Right ventricle myocardium superior (tissue), 1 donor: ENCODE measurements around the gene SPIRE2. TPM values are rescaled to one million over a fixed set of nuclear protein-coding genes. Genes with fewer than 3 reads are reported as not detected.
"Not testable (repeated sequence)": the region's sequence is repeated elsewhere in the genome, so short reads cannot be mapped to it uniquely, and the experiment has no call there.

Experiments used
- ATAC-seq: fragments of 200-7000 bp; cut with Tn5 transposase; one replicate; pipeline ENCODE4 v1.9.1; 2020; ENCODE audit warnings: mild to moderate bottlenecking; ENCODE audit not compliant: poor library complexity
- DNase-seq: peaks from one replicate; pipeline ENCODE4 v3.0.0-alpha.2; 2020
- intact Hi-C: fragments of 100-400 bp; cut with DNase I; formaldehyde crosslinking; loops from one replicate; pipeline ENCODE4 v1.11.2; 2022
- long read RNA-seq: library from polyadenylated mRNA; unstranded; transcript quantifications from one replicate; pipeline ENCODE4 v2.0.0, GENCODE V29; 2021
- total RNA-seq: library from RNA; stranded (reverse); fragmentation: NEBNext Ultra II Directional; extraction: Animal tissue kit (Norgen Biotek cat#: 25700); gene quantifications from one replicate; pipeline ENCODE4 v1.2.1, GENCODE V29; 2021
- donor health status: DM: no; HTN: yes; CAD: no; lungs with severe emphysema.

SPIRE2 gene, protein sequence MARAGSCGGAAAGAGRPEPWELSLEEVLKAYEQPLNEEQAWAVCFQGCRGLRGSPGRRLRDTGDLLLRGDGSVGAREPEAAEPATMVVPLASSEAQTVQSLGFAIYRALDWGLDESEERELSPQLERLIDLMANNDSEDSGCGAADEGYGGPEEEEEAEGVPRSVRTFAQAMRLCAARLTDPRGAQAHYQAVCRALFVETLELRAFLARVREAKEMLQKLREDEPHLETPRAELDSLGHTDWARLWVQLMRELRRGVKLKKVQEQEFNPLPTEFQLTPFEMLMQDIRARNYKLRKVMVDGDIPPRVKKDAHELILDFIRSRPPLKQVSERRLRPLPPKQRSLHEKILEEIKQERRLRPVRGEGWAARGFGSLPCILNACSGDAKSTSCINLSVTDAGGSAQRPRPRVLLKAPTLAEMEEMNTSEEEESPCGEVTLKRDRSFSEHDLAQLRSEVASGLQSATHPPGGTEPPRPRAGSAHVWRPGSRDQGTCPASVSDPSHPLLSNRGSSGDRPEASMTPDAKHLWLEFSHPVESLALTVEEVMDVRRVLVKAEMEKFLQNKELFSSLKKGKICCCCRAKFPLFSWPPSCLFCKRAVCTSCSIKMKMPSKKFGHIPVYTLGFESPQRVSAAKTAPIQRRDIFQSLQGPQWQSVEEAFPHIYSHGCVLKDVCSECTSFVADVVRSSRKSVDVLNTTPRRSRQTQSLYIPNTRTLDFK
- total RNA-seq, result 1.2 TPM
- long read RNA-seq, partial matches to known transcripts, result 1 of 1 reads
- long read RNA-seq, other reads (novel, unspliced or antisense), result 0 of 1 reads

DNA sequence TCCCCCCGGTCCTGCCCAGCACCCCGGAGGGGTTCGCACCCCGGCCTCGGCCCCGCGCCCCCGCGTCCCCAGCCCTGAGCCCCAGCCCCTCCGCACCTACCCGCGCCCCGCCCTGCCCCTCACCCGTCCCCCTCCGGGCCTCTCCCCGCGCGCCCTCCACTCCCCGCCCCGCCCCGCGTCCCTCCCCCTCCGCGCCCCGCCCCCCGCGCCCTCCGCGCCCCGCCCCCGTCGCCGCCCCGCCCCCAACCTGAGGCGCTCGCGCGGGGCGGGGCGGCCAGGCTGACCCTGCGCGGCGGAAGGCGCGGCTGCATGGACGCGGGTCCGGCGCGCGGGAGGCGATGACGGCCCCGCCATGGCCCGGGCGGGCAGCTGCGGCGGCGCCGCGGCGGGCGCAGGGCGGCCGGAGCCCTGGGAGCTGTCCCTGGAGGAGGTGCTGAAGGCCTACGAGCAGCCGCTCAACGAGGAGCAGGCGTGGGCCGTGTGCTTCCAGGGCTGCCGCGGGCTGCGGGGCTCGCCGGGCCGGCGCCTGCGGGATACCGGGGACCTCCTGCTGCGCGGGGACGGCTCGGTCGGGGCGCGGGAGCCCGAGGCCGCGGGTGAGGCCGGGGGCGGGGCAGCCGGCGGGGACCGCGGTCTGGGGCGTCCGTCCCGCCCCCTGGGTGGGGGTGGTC, at the start of gene SPIRE2:
SPIRE2 (plus strand) TSS at position 277 of the 671 bp plus-strand sequence; CDS start at position 353, 76 bp downstream.
- intact Hi-C loops, result no loop called here
- ATAC-seq, result peak; percentile 85
- DNase-seq, result peak; percentile 82

DNA sequence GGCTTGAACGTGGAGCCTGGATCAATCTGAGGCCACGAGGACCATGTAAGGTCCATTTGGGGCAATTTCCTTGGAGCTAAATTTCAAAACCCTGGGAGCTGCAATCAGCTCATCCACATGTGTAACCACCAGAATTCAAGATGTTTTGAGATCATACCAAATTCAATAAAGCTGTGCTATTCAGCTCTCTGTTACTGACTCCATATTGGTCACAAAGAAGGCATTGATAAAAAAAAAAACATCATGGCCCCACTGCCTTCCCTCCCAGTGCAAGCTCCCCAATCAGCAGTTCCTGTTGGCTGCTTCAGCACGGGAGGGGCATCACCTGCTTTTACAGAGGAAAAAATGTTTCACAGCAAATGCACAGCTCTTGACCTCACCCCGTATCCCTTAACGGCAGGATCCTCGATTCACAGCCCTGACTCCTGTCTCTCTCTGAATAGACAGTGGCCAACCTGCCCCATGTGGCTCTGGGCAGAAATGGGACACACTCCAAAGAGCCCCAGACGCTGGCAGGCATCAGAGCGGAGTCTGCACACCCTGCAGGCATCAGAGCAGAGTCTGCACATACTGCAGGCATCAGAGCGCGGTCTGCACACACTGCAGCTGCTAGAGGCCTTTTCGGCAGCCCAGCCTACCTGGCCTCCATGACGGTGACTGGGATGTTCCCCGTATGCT, 48.9 kb upstream of the SPIRE2 start:
- intact Hi-C loops, result no loop called here
- no peak for ATAC-seq
- no peak for DNase-seq

DNA sequence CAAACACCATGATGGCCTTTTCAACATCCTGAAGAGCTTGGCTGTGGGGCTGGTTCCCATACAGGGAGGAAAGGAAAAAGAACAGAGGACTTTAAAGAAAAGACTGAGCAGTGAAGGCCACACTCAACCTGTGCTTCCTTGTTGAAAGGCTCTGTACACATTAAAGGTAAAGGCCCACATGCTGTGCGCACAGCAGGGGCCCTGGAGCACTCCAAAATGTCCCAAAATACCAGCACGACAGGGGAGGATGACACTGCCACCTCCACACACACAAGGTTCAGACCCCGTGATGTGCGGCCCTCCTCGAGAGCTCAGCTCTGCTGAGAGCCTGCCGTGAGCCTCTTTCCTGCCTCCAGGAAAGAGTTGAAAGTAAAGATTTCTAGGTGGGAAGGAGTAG, 48.4 kb upstream of the SPIRE2 start:
- ATAC-seq, result no peak
- intact Hi-C loops, result no loop called here
- no peak for DNase-seq

DNA sequence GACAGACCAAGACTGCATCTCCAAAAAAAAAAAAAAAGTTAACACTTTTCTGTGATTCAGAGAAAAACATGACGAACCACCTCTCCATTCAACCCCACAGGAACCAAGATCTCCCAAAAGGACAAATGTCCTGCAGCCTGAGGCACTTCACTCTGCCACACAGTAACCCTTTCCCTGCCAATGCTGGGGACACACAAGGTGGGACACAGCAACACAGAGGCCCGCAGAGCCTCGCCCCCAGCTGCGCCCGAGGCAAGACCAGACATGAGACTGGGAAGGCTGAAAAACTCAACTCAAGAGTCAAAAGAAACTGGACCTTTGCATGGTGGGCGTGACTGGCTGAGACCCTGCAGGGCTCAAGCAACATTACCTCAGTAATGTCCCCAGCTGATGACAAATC, 45.8 kb upstream of the SPIRE2 start:
- intact Hi-C loops, result no loop called here
- ATAC-seq (no peak), DNase-seq (no peak)

DNA sequence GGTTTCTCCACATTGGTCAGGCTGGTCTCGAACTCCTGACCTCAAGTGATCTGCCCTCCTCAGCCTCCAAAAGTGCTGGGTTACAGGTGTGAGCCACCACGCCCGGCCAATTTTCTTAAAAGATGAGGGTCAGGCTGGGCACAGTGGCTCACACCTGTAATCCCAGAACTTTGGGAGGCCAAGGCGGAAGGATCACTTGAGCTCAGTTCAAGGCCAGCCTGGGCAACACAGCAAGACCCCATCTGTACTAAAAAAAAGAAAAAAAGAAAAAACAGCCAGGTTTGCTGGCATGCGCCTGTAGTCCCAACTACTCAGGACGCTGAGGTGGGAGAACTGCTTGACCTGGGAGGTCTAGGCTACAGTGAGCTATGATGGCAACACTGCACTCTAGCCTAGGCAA, 44.3 kb upstream of the SPIRE2 start:
- DNase-seq, intact Hi-C loops, ATAC-seq: not testable (repeated sequence)

DNA sequence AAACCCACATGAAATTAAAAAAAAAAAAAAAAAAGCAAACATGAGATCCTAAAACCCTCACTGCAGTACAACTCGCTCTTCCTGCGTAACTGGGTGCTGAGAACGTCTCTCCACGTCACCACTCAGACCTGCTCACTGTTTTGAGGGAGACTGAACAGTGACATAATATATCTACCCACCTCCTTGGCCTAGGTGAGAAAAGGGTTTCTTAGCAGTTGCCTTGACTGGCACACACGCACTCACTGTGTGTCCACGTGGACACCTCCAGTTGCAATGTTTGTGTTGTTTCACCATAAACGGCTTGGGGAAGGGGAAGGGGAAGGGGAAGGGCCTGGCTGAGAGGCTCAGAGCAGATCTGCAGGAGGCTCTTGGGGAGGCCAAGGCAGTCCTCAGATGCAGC, 43.9 kb upstream of the SPIRE2 start:
- no peak for DNase-seq
- ATAC-seq, result no peak
- intact Hi-C loops, result no loop called here

DNA sequence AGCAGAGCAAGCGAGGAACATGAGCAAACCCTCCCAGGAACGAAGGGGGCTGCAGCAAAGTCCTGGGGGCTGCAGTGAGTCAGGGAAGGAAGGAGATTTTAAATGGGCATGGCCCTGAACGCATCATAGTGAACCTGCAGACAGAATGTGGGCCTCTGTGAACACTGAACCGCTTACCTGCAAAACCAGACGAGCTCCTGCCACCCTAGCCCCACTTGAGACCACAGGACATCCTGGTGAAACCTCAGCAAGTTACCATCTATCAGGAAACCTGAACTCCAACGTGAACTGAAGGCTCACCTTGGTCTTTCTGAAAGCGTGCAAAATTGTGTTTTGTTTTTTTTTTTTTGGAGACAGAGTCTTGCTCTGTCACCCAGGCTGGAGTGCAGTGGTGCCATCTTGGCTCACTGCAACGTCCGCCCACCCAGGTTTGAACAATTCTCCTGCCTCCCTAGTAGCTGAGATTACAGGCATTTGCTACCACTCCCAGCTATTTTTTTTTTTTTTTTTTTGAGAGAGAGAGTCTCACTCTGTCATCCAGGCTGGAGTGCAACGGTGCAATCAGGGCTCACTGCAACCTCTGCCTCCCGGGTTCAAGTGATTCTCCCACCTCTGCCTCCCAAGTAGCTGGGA, 42.6 kb upstream of the SPIRE2 start:
- ATAC-seq, result no peak
- intact Hi-C loops, result no loop called here
- DNase-seq, result no peak

DNA sequence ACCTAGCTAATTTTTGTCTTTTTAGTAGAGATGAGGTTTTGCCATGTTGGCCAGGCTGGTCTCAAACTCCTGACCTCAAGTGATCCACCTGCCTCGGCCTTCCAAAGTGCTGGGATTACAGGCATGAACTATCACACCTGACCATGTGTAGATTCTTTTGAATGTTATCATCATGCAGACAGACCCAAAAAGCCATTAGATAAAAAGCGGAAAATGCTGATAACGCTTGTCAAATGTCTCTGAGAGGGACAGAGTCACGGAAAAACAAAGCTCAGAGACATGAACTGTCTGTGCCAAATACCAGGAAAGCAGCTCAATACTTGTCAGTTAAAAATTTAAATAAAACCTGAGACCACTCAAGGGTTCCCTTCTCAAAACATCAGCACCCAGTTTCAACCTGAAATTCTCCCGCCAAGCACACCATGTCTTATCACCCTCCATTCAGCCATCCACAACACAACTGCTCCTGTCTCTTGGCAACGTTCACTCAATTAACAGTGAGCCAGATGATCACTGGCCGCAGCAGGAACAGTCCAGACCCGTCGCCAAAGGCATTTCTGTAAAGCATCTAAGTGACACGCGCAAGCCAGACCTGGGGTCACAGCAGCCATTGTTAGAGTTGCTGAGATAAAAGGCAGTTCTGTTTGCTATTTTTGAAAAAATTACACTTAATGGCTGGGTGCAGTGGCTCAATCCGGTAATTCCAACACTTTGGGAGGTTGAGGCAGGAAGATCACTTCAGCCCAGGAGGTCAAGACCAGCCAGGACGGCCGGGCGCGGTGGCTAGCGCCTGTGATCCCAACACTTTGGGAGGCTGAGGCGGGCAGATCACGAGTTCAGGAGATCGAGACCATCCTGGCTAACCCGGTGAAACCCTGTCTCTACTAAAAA, 41.6 kb upstream of the SPIRE2 start:
- ATAC-seq (peak; percentile 87), DNase-seq (no peak)
- intact Hi-C loops, result no loop called here

DNA sequence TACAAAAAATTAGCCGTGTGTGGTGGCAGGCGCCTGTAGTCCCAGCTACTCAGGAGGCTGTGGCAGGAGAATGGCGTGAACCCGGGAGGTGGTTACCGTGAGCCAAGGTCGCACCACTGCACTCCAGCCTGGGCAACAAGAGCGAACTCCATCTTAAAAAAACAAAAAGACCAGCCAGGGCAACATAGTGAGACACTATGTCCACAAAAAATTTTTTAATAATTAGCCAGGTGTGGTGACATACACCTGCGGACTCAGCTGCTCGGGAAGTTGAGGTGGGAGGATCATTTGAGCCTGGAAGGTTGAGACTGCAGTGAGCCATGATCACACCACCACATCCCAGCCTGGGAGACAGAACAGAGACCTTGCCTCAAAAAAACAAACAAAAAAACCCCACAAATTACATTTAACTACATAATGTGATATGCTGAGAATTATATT, 40.9 kb upstream of the SPIRE2 start:
- intact Hi-C loops, result no loop called here
- no peak for DNase-seq
- ATAC-seq, result no peak

DNA sequence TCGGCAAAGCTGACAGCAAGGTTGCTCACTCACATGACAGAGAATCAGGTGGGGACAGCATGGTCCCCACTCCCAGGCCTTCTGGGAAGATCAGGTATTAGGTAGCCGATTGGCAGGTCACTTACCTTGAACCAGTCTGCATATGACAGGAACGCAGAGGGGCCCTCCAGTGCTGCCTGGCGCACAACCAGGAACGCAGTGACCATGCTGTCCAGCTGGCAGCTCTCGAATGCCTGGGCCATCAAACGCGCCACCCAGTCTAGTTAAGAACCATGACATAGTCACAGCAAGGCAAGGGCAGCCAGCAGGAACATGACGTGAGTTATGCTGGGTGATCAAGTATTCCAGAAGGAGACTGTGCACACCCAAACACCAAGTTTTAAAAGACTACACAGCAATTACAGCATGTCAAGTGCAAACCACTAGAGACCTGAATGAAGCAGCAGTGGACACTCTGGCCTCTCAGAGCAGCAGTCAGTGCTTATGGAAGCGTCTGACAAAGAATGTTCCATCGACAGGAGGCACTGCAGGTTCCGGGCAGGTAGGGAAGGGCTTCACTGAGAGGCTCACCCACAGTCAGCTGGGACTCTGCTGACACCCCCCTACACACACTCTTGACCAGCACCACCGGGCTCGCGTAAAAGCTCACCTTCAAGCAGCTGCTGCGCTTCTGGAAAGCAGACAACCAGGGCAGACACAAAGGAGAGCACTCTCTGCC, 36.8 kb upstream of the SPIRE2 start:
- DNase-seq (no peak), ATAC-seq (no peak)
- intact Hi-C loops, result loop anchor here (5.0 kb wide), 1 partner anchor 84 kb away; no protein-coding TSS in a partner anchor

DNA sequence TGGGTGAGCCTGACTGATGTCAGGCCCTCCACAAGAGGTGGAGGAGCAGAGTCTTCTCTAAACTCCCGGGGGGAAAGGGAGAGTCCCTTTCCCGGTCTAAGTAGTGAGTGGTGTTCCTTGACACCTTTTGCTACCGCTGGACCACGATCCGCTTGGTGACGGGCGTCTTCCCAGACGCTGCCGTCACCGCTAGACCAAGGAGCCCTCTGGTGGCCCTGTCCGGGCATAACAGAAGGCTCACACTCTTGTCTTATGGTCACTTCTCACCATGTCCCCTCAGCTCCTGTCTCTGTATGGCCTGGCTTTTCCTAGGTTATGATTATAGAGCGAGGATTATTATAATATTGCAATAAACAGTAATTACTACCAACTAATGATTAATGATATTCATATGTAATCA, 35.2 kb upstream of the SPIRE2 start:
- ATAC-seq, result not testable (repeated sequence)
- intact Hi-C loops, result loop anchor here (5.0 kb wide), 1 partner anchor 86 kb away; no protein-coding TSS in a partner anchor
- peak; percentile 72 for DNase-seq

DNA sequence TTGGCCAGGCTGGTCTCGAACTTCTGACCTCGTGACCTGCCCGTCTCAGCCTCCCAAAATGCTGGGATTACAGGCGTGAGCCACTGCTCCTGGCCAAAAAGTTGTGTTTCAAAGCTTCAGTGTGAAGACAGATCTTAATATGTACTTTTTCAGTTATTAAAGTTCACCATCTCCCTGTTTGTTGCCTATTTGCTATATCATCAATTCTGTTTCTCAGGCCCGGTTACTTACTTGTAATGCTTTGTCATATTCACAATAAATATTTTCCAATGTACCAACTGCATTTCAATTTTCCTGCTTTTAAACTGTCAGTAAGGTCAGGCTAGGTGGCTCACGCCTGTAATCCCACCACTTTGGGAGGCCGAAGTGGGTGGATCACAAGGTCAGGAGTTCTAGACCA, 34.3 kb upstream of the SPIRE2 start:
- intact Hi-C loops, result loop anchor here (5.0 kb wide), 1 partner anchor 87 kb away; no protein-coding TSS in a partner anchor
- ATAC-seq (no peak), DNase-seq (no peak)

DNA sequence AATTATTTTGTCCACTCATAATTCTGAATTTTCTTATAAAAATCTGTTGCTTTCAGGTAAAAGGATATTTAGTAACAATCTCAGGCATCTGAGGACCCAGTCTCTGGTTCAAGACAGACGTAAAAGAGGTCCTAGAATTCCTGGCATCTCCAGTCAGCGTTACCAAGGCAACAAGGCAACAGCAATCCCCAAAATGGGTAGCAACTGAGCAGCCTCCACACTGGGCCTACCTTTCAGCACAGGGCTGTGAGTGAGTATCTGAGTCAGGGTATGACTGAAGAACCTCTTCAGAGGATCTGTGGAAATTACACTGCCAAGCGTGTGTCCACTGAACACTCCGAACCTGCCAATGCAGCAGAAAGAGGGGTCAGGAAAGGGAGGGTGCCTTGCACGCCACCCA, 32.6 kb upstream of the SPIRE2 start:
- intact Hi-C loops, result no loop called here
- no peak for ATAC-seq
- no peak for DNase-seq

DNA sequence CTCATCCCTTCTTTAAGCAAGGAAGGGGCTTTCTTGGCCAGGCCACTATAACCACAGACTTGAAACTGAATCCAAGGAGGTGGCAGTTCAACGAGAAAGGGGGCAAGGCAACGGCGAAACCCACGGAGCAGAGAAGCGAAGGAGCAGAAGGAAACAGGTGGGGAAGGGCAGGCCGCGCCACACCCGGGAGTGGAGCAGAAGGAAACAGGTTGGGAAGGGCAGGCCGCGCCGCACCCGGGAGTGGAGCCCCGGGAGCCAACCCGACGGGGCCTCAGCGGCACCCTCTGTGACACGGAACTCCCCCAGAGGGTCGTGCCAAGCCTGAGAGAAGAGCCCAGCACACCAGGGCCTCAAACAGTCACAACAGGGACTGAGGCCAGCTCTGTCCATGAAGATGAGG, 32.2 kb upstream of the SPIRE2 start:
- DNase-seq, result no peak
- intact Hi-C loops, result no loop called here
- ATAC-seq, result no peak

DNA sequence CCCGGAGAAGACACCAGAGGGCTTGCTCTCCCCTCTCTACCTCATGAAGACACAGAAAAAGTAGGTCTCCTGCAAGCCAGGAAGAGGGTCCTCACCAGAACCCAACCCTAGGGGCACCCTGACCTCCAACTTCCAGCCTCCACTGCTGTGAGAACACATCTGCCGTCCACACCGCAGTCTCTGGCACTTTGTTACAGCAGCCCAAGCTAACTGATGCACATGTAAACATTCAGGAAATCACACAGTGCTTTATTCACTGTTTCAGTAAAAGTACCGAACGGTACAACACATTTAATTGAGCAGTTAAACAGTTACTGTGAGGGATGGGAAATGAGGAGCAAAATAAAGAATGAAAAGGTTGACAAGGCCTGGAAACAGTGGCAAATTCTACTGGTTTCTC, 30.1 kb upstream of the SPIRE2 start:
- intact Hi-C loops, result no loop called here

DNA sequence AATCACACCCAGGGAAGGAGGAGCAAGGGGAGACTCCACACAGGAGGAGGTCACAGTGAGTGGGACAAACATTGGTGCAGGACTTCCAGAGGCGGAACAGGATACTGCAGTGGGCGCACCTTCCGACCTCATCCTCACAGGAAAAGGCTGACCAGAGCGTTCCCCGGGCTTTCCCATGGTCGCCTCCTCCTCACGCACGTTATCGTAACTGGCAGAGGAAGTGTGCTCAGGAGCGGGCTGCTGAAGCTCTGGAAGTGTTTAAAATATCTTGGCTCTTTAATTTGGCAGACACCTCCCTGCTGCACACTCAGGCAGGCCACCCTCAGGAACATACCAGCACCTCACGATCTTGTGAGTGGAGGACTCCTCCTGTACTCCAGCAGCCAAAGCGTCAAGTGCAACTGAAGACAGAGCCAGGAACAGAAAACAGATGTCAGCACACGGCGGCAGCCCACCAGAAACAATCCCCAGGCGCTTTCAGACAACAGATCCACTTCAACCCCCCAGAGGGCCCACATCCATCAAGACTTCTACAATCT, 29.4 kb upstream of the SPIRE2 start:
- ATAC-seq (peak; percentile 89), DNase-seq (peak; percentile 51)
- intact Hi-C loops, result no loop called here

More for the DNA sequence above, 30.1 kb upstream of the SPIRE2 start:
- DNase-seq, result no peak
- ATAC-seq, result no peak
